ENCODE measurements around the gene DPAGT1.
A peak's percentile ranks its signal among the peaks of the same experiment; 100 is the strongest.

- TF ChIP-seq, protein P1, sequence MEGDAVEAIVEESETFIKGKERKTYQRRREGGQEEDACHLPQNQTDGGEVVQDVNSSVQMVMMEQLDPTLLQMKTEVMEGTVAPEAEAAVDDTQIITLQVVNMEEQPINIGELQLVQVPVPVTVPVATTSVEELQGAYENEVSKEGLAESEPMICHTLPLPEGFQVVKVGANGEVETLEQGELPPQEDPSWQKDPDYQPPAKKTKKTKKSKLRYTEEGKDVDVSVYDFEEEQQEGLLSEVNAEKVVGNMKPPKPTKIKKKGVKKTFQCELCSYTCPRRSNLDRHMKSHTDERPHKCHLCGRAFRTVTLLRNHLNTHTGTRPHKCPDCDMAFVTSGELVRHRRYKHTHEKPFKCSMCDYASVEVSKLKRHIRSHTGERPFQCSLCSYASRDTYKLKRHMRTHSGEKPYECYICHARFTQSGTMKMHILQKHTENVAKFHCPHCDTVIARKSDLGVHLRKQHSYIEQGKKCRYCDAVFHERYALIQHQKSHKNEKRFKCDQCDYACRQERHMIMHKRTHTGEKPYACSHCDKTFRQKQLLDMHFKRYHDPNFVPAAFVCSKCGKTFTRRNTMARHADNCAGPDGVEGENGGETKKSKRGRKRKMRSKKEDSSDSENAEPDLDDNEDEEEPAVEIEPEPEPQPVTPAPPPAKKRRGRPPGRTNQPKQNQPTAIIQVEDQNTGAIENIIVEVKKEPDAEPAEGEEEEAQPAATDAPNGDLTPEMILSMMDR (IDR thresholded peaks at IDR 0.05): peak in 2 of 3 experiments; percentile 17 to 23
- TF ChIP-seq POLR2A (IDR thresholded peaks at IDR 0.05; ENCODE audit: low read depth): peak; percentile 67
Measured at GRCh38 chr11:119057000-119057769, 44.5 kb downstream of the DPAGT1 start, which contains the start of gene HYOU1.
